ENCODE data around the gene DEDD2.

GRCh38 chr19:42229855-42230351 is 12.4 kb upstream of the DEDD2 start:
- TF ChIP-seq CTCF (conservative IDR thresholded peaks at IDR 0.05), result no peak
- no peak for TF ChIP-seq EZH2 (IDR thresholded peaks at IDR 0.05; ENCODE audit: low read depth)
